Measurements from ENCODE around the gene AKAP12.
A peak's percentile ranks its signal among the peaks of the same experiment; 100 is the strongest.

AKAP12 gene

DNA sequence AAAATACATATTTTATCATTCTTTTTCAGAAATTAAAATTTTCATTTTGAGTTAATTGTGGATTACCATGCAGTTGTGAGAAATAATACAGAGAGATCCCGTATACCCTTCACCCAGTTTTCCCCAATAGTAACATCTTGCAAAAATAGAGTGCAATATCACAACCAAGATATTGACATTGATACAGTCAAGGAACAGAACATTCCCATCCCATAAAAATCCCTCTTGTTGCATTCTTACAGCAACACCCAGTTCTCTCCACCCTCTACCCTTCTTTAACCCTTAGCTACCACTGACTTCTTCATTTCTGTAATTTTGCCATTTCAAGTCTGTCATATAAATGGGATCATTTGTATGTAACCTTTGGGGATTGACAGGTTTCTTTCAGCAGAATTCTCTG is 6.9 kb upstream of the AKAP12 start:
- H3K9ac ChIP-seq (ENCODE audit: low read length in 5 of 5) = no peak overlapping the region
- H3K27me3 ChIP-seq (ENCODE audit: control insufficient read depth in 5 of 5, insufficient read depth in 4 of 5, low read length in 5 of 5) = no peaks in the 10 kb centered on the region
- no peaks in the 10 kb centered on the region for H3K36me3 ChIP-seq (ENCODE audit: control insufficient read depth in 5 of 5, insufficient read depth in 5 of 5, low read length in 5 of 5)
- H3K27ac ChIP-seq (ENCODE audit: low read depth, low read length) = no peak overlapping the region
- no peaks in the 10 kb centered on the region for H3K9me3 ChIP-seq (ENCODE audit: control insufficient read depth in 5 of 5, low read length in 5 of 5)
- H3K4me1 ChIP-seq (ENCODE audit: control insufficient read depth in 5 of 5, insufficient read depth in 5 of 5, low read length in 5 of 5) = peaks cover 0 to 9% (median 0%) of the 10 kb centered on the region in 5 donors
- no peak overlapping the region for H3K4me3 ChIP-seq (ENCODE audit: low read depth in 1 of 5, low read length in 5 of 5)

DNA sequence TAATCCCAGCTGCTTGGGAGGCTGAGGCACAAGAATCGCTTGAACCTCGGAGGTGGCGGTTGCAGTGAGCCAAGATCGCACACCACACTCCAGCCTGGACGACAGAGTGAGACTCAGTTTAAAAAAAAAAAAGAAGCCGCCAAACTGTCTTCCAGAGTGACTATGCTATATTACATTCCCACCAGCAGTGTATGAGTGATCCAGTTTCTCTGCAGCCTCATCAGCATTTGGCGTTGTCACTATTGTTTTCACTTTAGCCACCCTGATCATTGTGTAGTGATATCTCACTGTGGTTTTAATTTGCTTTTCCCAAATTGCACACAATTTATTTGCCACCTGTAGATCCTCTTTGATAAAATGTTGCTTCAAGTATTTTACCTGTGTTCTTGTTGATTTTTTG is 6.0 kb upstream of the AKAP12 start:
- Histone ChIP-seq H3K36me3 (ENCODE audit: control insufficient read depth in 5 of 5, insufficient read depth in 5 of 5, low read length in 5 of 5) (no peaks in the 10 kb centered on the region), H3K27ac (ENCODE audit: low read depth, low read length) (no peak overlapping the region), H3K9me3 (ENCODE audit: control insufficient read depth in 5 of 5, low read length in 5 of 5) (no peaks in the 10 kb centered on the region), H3K4me1 (ENCODE audit: control insufficient read depth in 5 of 5, insufficient read depth in 5 of 5, low read length in 5 of 5) (peaks cover 0 to 9% (median 0%) of the 10 kb centered on the region in 5 donors), H3K27me3 (ENCODE audit: control insufficient read depth in 5 of 5, insufficient read depth in 4 of 5, low read length in 5 of 5) (no peaks in the 10 kb centered on the region), H3K4me3 (ENCODE audit: low read depth in 1 of 5, low read length in 5 of 5) (no peak overlapping the region), H3K9ac (ENCODE audit: low read length in 5 of 5) (no peak overlapping the region)

DNA sequence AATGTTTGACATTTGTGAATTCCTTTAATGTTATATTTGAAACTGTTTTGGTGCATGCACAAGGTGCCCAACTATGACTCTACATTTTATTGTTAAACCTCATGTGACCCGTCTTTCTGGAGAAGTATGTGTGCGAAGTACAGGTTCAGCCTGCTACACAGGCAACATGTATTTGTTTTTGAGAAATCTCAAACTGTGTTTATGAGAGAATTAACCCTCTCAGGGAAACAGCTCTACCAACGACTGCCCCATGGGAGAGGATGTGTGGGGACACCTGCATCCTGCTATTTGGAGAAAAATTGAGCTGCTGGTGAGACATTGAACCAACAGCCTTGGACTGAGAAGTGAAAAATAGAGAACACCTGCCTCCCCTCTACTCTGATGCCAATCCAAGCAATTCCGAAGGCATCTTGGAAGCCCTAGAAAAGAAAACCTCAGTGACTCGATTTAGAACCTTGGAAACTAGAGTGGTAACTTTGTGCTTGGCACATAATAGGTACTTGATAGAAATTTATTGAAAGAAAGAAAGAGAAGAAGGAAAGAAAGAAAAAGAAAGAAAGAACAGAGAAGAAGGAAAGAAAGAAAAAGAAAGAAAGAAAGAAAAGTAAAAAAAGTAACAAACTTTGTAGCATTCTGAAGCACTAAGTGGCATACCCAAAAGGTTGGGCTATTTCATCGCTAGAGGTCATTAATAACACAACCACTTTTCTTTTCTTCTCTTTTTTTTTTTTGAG is 2.9 kb upstream of the AKAP12 start:
- Histone ChIP-seq H3K27me3 (ENCODE audit: control insufficient read depth in 5 of 5, insufficient read depth in 4 of 5, low read length in 5 of 5) (no peaks in the 10 kb centered on the region), H3K27ac (ENCODE audit: low read depth, low read length) (no peak overlapping the region), H3K9me3 (ENCODE audit: control insufficient read depth in 5 of 5, low read length in 5 of 5) (no peaks in the 10 kb centered on the region), H3K9ac (ENCODE audit: low read length in 5 of 5) (no peak overlapping the region), H3K4me1 (ENCODE audit: control insufficient read depth in 5 of 5, insufficient read depth in 5 of 5, low read length in 5 of 5) (peaks cover 2 to 22% (median 16%) of the 10 kb centered on the region in 5 donors), H3K36me3 (ENCODE audit: control insufficient read depth in 5 of 5, insufficient read depth in 5 of 5, low read length in 5 of 5) (no peaks in the 10 kb centered on the region), H3K4me3 (ENCODE audit: low read depth in 1 of 5, low read length in 5 of 5) (no peak overlapping the region)

DNA sequence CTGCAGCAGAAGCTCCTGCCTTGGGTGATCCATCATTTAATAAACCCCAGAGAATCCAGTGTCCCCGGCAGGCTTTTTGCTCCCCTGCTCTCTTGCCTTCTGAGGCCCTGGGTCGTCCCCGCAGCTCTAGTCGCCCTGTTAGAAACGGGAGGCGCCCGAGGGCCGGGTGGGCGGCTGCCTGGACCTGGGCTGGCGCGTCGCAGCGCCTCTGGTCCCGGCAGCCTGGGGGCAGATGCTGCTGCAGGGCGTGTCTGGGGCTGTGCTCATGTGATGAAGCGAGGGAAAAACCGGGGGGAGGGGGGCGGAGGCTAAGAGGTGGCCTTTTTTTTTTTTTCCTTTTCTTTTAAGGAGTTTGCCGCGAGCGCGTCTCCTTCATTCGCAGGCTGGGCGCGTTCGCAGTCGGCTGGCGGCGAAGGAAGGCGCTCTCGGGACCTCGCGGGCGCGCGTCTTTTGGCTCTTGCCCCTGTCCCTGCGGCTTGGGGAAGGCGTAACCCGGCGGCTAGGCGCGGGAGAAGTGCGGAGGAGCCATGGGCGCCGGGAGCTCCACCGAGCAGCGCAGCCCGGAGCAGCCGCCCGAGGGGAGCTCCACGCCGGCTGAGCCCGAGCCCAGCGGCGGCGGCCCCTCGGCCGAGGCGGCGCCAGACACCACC is 394 bp downstream of the AKAP12 start:
- H3K9ac ChIP-seq (ENCODE audit: low read length in 5 of 5) = peak overlapping the region in 4 of 5 donors; percentile 41 to 64 (median 64)
- H3K36me3 ChIP-seq (ENCODE audit: control insufficient read depth in 5 of 5, insufficient read depth in 5 of 5, low read length in 5 of 5) = no peaks in the 10 kb centered on the region
- no peaks in the 10 kb centered on the region for H3K27me3 ChIP-seq (ENCODE audit: control insufficient read depth in 5 of 5, insufficient read depth in 4 of 5, low read length in 5 of 5)
- peak overlapping the region; percentile 63 to 87 (median 73) for H3K4me3 ChIP-seq (ENCODE audit: low read depth in 1 of 5, low read length in 5 of 5)
- peak overlapping the region; percentile 60 for H3K27ac ChIP-seq (ENCODE audit: low read depth, low read length)
- H3K4me1 ChIP-seq (ENCODE audit: control insufficient read depth in 5 of 5, insufficient read depth in 5 of 5, low read length in 5 of 5) = peaks cover 2 to 32% (median 28%) of the 10 kb centered on the region in 5 donors
- H3K9me3 ChIP-seq (ENCODE audit: control insufficient read depth in 5 of 5, low read length in 5 of 5) = no peaks in the 10 kb centered on the region

DNA sequence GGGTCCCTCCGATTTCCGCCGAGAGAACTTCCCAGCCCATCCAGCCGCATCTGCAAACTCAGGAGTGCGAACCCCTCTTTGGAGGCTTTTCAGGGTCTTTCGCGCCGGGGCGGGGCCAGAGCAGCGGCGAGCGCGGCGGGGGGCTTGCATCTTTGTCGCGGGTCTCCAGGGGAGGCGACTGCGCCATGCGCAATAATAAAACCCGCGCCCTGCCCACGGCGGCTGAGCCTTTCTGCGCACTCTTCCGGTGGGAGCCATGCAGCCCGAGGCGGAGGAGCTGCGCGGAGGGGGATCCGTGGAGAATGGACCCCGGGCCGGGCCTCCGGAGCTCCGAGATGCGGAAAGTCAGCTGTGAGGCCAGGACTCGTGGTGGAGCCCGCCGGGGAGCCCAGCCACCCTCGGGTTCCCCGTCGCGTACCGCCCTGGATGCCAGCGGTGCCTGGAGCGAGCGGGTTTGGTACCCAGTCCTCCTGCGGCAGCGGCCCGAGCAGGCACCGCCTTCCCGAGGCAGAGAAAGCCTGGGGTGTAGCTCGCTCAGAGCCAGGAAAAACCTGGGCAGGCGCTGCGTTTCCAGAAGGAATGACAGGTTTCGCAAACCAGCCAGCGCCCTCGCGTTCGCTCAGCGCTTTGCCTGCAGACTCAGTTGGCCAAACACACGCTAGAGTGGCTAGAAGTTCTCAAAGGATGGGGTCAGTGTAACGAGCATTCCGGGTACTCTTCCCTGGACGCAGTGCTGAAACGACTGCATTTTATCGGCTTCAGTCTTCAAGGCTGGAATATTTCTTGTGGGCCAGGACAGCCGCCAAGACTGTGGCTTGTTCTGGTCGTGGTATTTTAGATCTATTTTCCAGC is 1.2 kb downstream of the AKAP12 start:
- Histone ChIP-seq H3K4me1 (ENCODE audit: control insufficient read depth in 5 of 5, insufficient read depth in 5 of 5, low read length in 5 of 5) (peaks cover 2 to 32% (median 28%) of the 10 kb centered on the region in 5 donors), H3K4me3 (ENCODE audit: low read depth in 1 of 5, low read length in 5 of 5) (peak overlapping the region; percentile 72 to 87 (median 83)), H3K27me3 (ENCODE audit: control insufficient read depth in 5 of 5, insufficient read depth in 4 of 5, low read length in 5 of 5) (no peaks in the 10 kb centered on the region), H3K9ac (ENCODE audit: low read length in 5 of 5) (peak overlapping the region in 4 of 5 donors; percentile 53 to 79 (median 60)), H3K9me3 (ENCODE audit: control insufficient read depth in 5 of 5, low read length in 5 of 5) (no peaks in the 10 kb centered on the region), H3K36me3 (ENCODE audit: control insufficient read depth in 5 of 5, insufficient read depth in 5 of 5, low read length in 5 of 5) (no peaks in the 10 kb centered on the region), H3K27ac (ENCODE audit: low read depth, low read length) (peak overlapping the region; percentile 50)

DNA sequence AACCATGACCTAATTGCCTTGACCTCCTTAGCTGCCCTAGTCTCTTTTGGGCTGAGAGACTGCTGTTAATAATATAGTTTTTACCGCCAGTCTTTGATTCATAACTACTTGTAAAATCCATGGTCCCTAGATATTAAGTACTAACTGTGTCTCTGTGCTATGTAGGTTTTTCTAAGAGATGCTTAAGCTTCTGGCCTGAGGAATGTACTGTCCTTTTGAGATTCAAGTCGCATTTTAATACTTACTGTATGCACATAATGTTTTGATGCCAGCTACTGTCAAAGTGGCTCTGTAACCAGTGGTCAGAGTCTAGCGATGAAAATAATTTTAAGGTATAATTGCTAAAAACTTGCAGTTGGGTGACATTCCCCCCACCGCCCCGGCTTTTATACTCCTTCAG is 2.1 kb downstream of the AKAP12 start:
- no peaks in the 10 kb centered on the region for H3K36me3 ChIP-seq (ENCODE audit: control insufficient read depth in 5 of 5, insufficient read depth in 5 of 5, low read length in 5 of 5)
- H3K27ac ChIP-seq (ENCODE audit: low read depth, low read length) = no peak overlapping the region
- peak overlapping the region; percentile 72 to 87 (median 83) for H3K4me3 ChIP-seq (ENCODE audit: low read depth in 1 of 5, low read length in 5 of 5)
- H3K27me3 ChIP-seq (ENCODE audit: control insufficient read depth in 5 of 5, insufficient read depth in 4 of 5, low read length in 5 of 5) = no peaks in the 10 kb centered on the region
- peaks cover 2 to 32% (median 28%) of the 10 kb centered on the region in 5 donors for H3K4me1 ChIP-seq (ENCODE audit: control insufficient read depth in 5 of 5, insufficient read depth in 5 of 5, low read length in 5 of 5)
- no peaks in the 10 kb centered on the region for H3K9me3 ChIP-seq (ENCODE audit: control insufficient read depth in 5 of 5, low read length in 5 of 5)
- peak overlapping the region in 3 of 5 donors; percentile 54 to 79 (median 67) for H3K9ac ChIP-seq (ENCODE audit: low read length in 5 of 5)

DNA sequence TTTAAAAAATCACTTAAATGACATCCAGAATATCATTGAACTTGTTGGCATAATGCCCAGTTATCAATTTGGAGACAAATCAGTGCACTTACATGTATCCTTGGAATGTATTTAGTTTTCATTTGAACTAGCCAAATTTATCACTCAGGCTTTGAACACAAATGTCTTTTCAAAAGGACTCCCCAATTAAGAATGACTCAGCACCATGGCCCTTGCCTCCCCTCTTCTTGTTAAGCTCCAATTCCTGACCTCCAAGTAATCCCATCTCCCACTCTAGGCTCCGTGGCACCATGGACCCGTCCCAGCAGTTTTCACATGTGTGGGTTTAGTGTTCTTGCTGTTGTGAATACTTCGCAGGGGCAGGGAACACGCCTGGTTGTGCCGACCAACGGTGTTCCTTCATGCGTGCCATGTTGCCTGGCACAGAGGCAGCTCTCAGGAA is 2.7 kb downstream of the AKAP12 start:
- Histone ChIP-seq H3K4me3 (ENCODE audit: low read depth in 1 of 5, low read length in 5 of 5) (peak overlapping the region in 4 of 5 donors; percentile 25 to 83 (median 56)), H3K27me3 (ENCODE audit: control insufficient read depth in 5 of 5, insufficient read depth in 4 of 5, low read length in 5 of 5) (no peaks in the 10 kb centered on the region), H3K4me1 (ENCODE audit: control insufficient read depth in 5 of 5, insufficient read depth in 5 of 5, low read length in 5 of 5) (peaks cover 2 to 36% (median 31%) of the 10 kb centered on the region in 5 donors), H3K9me3 (ENCODE audit: control insufficient read depth in 5 of 5, low read length in 5 of 5) (no peaks in the 10 kb centered on the region), H3K36me3 (ENCODE audit: control insufficient read depth in 5 of 5, insufficient read depth in 5 of 5, low read length in 5 of 5) (no peaks in the 10 kb centered on the region), H3K9ac (ENCODE audit: low read length in 5 of 5) (no peak overlapping the region), H3K27ac (ENCODE audit: low read depth, low read length) (no peak overlapping the region)

DNA sequence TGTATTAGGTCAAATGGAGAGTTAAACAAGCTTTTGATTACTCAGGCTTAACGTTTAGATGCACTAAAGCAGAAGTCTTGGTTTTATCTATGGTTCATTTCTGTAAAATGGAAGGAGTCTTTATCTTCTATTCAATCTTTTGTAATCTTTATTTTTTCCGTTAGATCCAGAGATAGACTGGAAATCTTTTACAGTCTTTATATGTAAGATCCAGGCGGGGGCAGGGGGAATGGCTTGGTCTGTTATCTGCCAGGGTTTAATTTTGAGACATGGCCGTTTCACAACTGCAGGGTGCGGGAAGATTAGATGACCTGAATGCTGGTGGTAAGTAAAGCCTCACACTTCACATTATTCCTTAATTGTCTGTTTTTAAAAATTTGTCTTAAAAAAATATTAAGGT is 3.7 kb downstream of the AKAP12 start:
- no peaks in the 10 kb centered on the region for H3K36me3 ChIP-seq (ENCODE audit: control insufficient read depth in 5 of 5, insufficient read depth in 5 of 5, low read length in 5 of 5)
- no peak overlapping the region for H3K27ac ChIP-seq (ENCODE audit: low read depth, low read length)
- H3K27me3 ChIP-seq (ENCODE audit: control insufficient read depth in 5 of 5, insufficient read depth in 4 of 5, low read length in 5 of 5) = no peaks in the 10 kb centered on the region
- H3K9me3 ChIP-seq (ENCODE audit: control insufficient read depth in 5 of 5, low read length in 5 of 5) = no peaks in the 10 kb centered on the region
- no peak overlapping the region for H3K4me3 ChIP-seq (ENCODE audit: low read depth in 1 of 5, low read length in 5 of 5)
- no peak overlapping the region for H3K9ac ChIP-seq (ENCODE audit: low read length in 5 of 5)
- peaks cover 3 to 38% (median 31%) of the 10 kb centered on the region in 5 donors for H3K4me1 ChIP-seq (ENCODE audit: control insufficient read depth in 5 of 5, insufficient read depth in 5 of 5, low read length in 5 of 5)

DNA sequence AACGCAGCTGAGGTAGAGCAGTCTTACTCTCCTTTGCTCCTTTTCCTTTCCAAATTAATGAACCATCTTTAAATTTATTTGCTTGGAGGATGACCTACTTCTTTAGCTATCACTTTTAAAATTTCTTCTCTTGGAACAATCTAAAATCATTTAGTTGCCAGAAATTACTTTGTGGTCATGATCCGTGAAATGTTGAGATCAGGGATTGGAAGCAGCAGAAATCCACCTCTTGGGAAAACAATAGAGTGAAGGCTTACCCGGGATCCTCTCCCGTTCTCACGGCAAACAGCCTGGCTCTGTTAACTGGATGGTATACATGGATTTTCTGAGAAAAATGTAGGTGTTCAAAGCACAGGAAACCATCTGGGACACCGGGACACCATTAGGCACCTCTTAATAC is 7.7 kb downstream of the AKAP12 start:
- Histone ChIP-seq H3K4me1 (ENCODE audit: control insufficient read depth in 5 of 5, insufficient read depth in 5 of 5, low read length in 5 of 5) (peaks cover 2 to 18% (median 7%) of the 10 kb centered on the region in 5 donors), H3K36me3 (ENCODE audit: control insufficient read depth in 5 of 5, insufficient read depth in 5 of 5, low read length in 5 of 5) (no peaks in the 10 kb centered on the region), H3K9ac (ENCODE audit: low read length in 5 of 5) (no peak overlapping the region), H3K27ac (ENCODE audit: low read depth, low read length) (no peak overlapping the region), H3K9me3 (ENCODE audit: control insufficient read depth in 5 of 5, low read length in 5 of 5) (no peaks in the 10 kb centered on the region), H3K4me3 (ENCODE audit: low read depth in 1 of 5, low read length in 5 of 5) (no peak overlapping the region), H3K27me3 (ENCODE audit: control insufficient read depth in 5 of 5, insufficient read depth in 4 of 5, low read length in 5 of 5) (no peaks in the 10 kb centered on the region)
